ENCODE data around the gene SMTNL2. TPM values are rescaled to one million over a fixed set of nuclear protein-coding genes. Genes with fewer than 3 reads are reported as not detected.
A peak's percentile ranks its signal among the peaks of the same experiment; 100 is the strongest.

The SMTNL2 gene
- total and polyA plus RNA-seq, 2 experiments from 2014 or later: 41.5 to 106 TPM

DNA sequence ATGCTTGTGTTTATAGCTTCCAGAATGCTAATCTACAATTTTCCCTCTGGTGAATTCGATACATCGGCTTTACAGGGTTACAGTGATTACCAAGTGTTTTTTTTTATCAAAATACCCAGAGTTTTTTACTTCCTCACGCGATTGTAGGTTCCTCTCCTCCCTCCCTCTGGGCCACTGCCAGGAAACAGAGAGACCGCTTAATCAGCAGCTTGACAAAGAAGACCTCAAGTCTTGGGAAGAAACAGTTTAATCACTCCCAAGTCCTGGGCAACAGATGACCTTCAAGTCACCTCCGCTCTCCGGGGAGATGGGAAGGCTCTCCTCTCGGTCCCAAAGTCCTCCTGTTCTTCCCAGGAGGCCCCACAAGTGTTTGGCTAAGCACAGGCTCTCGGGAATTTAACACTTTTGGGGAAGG lies 23.5 kb downstream of the SMTNL2 start:
- TF ChIP-seq, protein P1, sequence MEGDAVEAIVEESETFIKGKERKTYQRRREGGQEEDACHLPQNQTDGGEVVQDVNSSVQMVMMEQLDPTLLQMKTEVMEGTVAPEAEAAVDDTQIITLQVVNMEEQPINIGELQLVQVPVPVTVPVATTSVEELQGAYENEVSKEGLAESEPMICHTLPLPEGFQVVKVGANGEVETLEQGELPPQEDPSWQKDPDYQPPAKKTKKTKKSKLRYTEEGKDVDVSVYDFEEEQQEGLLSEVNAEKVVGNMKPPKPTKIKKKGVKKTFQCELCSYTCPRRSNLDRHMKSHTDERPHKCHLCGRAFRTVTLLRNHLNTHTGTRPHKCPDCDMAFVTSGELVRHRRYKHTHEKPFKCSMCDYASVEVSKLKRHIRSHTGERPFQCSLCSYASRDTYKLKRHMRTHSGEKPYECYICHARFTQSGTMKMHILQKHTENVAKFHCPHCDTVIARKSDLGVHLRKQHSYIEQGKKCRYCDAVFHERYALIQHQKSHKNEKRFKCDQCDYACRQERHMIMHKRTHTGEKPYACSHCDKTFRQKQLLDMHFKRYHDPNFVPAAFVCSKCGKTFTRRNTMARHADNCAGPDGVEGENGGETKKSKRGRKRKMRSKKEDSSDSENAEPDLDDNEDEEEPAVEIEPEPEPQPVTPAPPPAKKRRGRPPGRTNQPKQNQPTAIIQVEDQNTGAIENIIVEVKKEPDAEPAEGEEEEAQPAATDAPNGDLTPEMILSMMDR (IDR thresholded peaks at IDR 0.05; ENCODE audit: poor library complexity): no peak
- TF ChIP-seq EZH2phosphoT487 (IDR thresholded peaks at IDR 0.05; ENCODE audit: low read depth, severe bottlenecking, unreplicated experiment) (no peak), EZH2 (IDR thresholded peaks at IDR 0.05; ENCODE audit: borderline replicate concordance) (no peak)
- 17% methylated on average over 9 of the region's 9 CpGs for WGBS (ENCODE audit: low lambda C conversion rate, missing lambda C conversion rate)
- Histone ChIP-seq H3K36me3 (replicated peaks; ENCODE audit: insufficient read depth, low read depth) (no peaks in the 10 kb centered on the region), H3K9me3 (ENCODE audit: low read depth) (no peaks in the 10 kb centered on the region), H3K4me1 (ENCODE audit: insufficient read depth) (peaks cover 63% of the 10 kb centered on the region), H3K27ac (peak overlapping the region; percentile 89), H4K20me1 (ENCODE audit: insufficient read depth, poor library complexity, severe bottlenecking) (no peaks in the 10 kb centered on the region), H3K4me3 (no peak overlapping the region), H3K79me2 (peaks cover 11% of the 10 kb centered on the region), H3K27me3 (no peaks in the 10 kb centered on the region), H3K9me2 (replicated peaks; ENCODE audit: insufficient read depth) (no peaks in the 10 kb centered on the region), H2AFZ (peak overlapping the region; percentile 35), H3K4me2 (peak overlapping the region; percentile 60)
- peak; percentile 83 for DNase-seq (ENCODE audit: low spot score)

- Histone ChIP-seq H3K9me3 (ENCODE audit: low read depth) (no peaks in the 10 kb centered on the region), H3K9me2 (replicated peaks; ENCODE audit: insufficient read depth) (no peaks in the 10 kb centered on the region), H3K79me2 (peaks cover 27% of the 10 kb centered on the region), H3K4me2 (peak overlapping the region; percentile 60), H3K36me3 (replicated peaks; ENCODE audit: insufficient read depth, low read depth) (no peaks in the 10 kb centered on the region), H3K27me3 (no peaks in the 10 kb centered on the region), H2AFZ (no peak overlapping the region), H3K27ac (peak overlapping the region; percentile 89), H3K4me1 (ENCODE audit: insufficient read depth) (peaks cover 54% of the 10 kb centered on the region), H3K4me3 (no peak overlapping the region), H4K20me1 (ENCODE audit: insufficient read depth, poor library complexity, severe bottlenecking) (no peaks in the 10 kb centered on the region)
- no peak for TF ChIP-seq EZH2phosphoT487 (IDR thresholded peaks at IDR 0.05; ENCODE audit: low read depth, severe bottlenecking, unreplicated experiment)
- TF ChIP-seq EZH2 (IDR thresholded peaks at IDR 0.05; ENCODE audit: borderline replicate concordance): no peak
- TF ChIP-seq, protein P1 (IDR thresholded peaks at IDR 0.05; ENCODE audit: poor library complexity): no peak
- no peak for DNase-seq (ENCODE audit: low spot score)
- WGBS (ENCODE audit: low lambda C conversion rate, missing lambda C conversion rate): 48% methylated on average over 7 of the region's 7 CpGs
These were observed 25.4 kb downstream of the SMTNL2 start for GRCh38 chr17:4609761-4610160.

GRCh38 chr17:4610162-4610561 lies 25.8 kb downstream of the SMTNL2 start:
- Histone ChIP-seq H3K4me2 (peak overlapping the region; percentile 60), H4K20me1 (ENCODE audit: insufficient read depth, poor library complexity, severe bottlenecking) (no peaks in the 10 kb centered on the region), H3K79me2 (peaks cover 27% of the 10 kb centered on the region), H3K9me2 (replicated peaks; ENCODE audit: insufficient read depth) (no peaks in the 10 kb centered on the region), H3K27me3 (no peaks in the 10 kb centered on the region), H3K36me3 (replicated peaks; ENCODE audit: insufficient read depth, low read depth) (no peaks in the 10 kb centered on the region), H3K27ac (peak overlapping the region; percentile 89), H3K4me3 (no peak overlapping the region), H2AFZ (no peak overlapping the region), H3K4me1 (ENCODE audit: insufficient read depth) (peaks cover 53% of the 10 kb centered on the region), H3K9me3 (ENCODE audit: low read depth) (no peaks in the 10 kb centered on the region)
- WGBS (ENCODE audit: low lambda C conversion rate, missing lambda C conversion rate): 37% methylated on average over 5 of the region's 5 CpGs
- TF ChIP-seq, protein P1 (IDR thresholded peaks at IDR 0.05; ENCODE audit: poor library complexity): no peak
- TF ChIP-seq EZH2 (IDR thresholded peaks at IDR 0.05; ENCODE audit: borderline replicate concordance): no peak
- no peak for TF ChIP-seq EZH2phosphoT487 (IDR thresholded peaks at IDR 0.05; ENCODE audit: low read depth, severe bottlenecking, unreplicated experiment)
- DNase-seq (ENCODE audit: low spot score): no peak
